ENCODE data around the gene SUCO.
"Not testable (repeated sequence)": the region's sequence is repeated elsewhere in the genome, so short reads cannot be mapped to it uniquely, and the experiment has no call there.

Gene SUCO

DNA sequence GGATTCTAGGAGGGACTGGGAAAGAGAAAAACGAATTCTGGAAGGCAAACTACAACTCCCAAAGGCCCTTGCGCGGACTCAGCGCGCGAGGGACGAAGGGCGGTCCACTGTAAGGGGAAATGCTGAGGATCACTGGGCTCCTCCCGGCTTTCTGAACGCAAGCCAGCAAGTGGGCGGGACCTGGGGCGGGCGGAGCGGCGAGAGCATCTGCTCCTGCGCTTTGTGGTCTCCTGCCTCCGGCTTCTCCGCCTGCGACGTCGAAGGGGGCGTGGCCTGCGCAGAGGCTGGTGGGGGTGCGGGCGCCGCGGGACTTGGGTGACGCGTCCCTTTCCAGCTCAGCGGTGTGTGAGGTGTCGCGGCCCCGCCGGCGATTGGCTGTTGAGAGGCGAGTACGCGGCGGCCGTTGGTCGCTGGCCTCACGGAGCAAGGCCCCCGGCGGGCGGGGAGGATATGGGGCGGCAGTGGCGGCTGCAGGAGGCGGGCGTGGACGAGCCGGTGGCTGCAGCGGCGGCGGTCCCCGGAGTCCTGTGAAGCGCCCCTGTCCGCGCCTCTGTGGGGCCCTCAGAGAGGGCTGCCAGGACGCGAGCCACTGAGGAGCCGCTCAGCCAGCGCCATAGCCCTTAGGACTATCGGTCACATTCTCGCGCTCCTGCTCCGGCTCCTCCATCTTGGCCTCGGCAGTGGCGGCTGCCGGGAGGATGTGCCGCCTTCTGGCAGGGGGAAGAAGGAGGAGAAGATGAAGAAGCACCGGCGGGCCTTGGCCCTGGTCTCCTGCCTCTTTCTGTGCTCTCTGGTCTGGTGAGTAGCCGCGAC, at the start of gene SUCO:
SUCO (plus strand) TSS at position 451 of the 813 bp plus-strand sequence; CDS start at position 737, 286 bp downstream.
- DNase-seq, result peak; percentile 99

GRCh38 chr1:172483448-172483847, 49.5 kb upstream of the SUCO start:
- DNase-seq, result no peak

DNA sequence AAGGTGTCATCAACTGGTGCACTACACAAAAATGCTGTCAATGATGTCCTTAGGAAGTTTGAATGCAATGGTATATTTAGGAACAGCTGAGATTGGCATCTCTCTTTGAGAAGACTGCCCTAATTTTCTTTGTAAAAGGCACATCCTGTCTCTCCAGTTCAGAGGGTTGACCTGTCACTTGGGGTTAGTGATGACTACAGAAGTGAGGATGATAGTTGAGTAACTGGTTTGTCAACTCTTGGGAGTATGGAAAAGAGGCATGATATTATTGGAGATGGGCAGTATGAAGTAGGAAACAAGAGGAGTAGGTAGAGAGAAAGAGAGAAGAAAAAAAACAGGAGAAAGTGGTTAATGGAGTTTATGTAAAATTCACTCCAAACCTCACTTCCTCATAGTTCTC, 48.7 kb upstream of the SUCO start:
- DNase-seq, result no peak

- DNase-seq, result no peak
These were observed 47.3 kb upstream of the SUCO start for GRCh38 chr1:172485626-172486025.

- no peak for DNase-seq
These were observed 46.0 kb upstream of the SUCO start for GRCh38 chr1:172486805-172487454.

DNA sequence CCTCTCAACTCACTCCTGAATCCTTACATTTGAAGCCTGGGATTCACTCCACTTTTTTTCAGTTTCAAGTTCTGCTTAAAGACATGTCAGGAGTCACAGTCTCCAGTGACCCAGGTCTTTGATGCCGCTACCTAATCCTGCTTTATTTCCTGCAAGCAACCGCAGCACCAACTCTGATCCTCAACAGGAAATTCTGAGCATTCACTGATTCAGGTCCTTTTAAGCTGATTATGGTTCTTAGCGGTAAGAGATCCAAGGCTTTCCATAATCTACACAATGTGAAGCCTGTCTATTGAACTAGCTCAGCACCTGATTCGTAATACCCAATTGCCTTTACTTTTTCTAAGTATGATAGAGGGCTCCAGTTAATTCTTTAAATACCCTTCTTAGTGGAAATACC, 45.4 kb upstream of the SUCO start:
- no peak for DNase-seq

DNA sequence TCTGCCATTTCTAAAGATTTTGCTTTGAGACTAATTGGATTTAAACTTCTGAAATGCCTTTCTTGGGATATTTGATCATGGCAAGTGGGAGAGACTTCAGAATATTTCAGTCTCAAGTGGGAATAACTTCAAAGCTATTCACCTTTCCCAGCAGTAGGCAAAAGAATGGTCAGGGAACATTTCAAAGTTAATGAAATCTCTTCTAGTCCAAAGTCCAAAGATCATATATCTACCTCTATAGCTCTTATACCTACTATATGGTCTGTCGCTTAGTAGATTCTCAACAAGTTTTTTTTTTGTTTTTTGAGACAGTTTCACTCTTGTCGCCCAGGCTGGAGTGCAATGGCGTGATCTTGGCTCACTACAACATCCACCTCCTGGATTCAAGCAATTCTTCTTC, 44.6 kb upstream of the SUCO start:
- no peak for DNase-seq

- DNase-seq, result no peak
These were observed 43.1 kb upstream of the SUCO start for GRCh38 chr1:172489847-172490246.

DNA sequence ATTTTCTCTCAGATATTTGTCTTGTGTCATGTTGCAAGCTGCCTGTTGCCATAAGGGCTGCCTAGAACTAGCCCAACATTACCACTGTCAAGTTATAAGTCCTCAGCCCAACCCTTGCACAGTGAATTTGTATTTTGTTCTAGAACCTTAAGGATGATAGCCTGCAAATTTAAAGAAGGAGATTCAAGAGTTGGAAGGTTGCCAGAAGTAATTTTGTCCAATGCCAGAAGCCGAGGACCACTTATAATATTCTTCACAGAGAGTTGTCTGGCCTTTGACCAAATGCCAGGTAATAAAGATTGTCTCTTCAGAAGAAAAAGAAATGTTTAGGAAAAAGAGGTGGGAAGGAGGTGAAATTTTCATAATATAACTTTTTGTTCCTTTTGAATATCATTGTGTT, 40.5 kb upstream of the SUCO start:
- no peak for DNase-seq

DNA sequence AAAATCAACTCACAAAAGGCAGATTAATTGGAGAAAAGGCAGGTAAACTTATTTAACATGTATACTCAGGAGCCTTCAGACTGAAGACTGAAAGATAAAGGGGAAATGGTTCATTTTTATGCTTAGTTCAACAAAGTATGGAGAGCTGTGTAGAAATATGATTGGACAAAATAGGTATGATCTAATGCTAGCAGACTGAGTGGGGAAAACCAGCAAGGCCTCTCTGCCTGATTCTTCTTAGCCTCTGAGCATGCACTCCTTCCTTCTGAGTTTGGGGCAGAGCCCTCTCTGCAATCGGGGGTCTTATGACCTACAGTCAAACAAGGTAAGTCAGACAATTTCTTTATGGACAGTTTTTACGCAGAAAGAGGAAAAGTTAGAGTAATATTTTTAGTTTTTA, 38.8 kb upstream of the SUCO start:
- DNase-seq, result no peak

- DNase-seq, result not testable (repeated sequence)
These were observed 36.8 kb upstream of the SUCO start for GRCh38 chr1:172496127-172496526.

DNA sequence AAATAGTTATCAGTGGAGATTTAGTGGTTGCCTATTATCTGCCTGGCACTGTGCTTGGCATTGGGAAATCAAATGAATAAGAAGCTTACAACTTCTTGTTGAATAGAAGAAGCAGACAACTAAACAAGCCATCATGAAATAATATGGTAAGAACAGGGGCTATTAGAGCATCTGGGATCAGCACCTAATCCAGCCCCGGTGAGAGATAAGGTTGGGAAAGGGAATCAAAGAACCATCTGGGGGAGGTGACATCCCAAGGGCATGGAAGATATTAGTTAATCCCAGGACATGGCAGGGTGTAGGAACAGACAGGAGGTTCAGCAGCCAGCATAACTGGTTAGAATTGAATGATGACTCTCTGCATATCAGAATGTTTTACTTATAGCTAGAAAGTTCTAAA, 36.3 kb upstream of the SUCO start:
- no peak for DNase-seq

- DNase-seq, result no peak
These were observed 35.7 kb upstream of the SUCO start for GRCh38 chr1:172497230-172497629.

GRCh38 chr1:172498857-172499256, 34.1 kb upstream of the SUCO start:
- no peak for DNase-seq

DNA sequence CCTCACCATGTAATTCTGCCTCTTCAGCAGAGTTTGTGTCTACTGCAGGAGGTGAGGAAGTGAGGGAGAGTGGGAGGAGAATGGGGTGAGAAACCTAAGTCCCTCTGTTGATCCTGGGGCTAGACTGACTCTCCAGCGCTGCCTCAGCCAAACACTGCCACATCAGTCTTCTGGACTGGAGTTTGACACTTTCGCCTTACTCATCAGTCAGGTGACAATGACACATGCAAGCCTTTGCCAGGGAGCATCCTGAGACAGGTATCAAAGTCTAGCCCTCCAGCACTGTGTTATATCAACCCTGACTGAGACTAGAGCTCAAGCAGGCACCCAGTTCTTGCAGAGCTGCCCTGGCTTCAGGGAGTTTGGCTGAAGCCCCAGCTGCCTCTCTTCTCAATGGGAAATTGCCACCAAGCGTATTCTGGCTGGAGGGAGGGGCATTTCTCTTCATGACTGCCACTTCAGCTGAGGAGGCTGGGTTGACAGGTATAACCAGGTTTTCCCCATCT, 33.3 kb upstream of the SUCO start:
- no peak for DNase-seq

GRCh38 chr1:172500207-172500606, 32.7 kb upstream of the SUCO start:
- no peak for DNase-seq

- no peak for DNase-seq
These were observed 25.2 kb upstream of the SUCO start for GRCh38 chr1:172507741-172508140.

DNA sequence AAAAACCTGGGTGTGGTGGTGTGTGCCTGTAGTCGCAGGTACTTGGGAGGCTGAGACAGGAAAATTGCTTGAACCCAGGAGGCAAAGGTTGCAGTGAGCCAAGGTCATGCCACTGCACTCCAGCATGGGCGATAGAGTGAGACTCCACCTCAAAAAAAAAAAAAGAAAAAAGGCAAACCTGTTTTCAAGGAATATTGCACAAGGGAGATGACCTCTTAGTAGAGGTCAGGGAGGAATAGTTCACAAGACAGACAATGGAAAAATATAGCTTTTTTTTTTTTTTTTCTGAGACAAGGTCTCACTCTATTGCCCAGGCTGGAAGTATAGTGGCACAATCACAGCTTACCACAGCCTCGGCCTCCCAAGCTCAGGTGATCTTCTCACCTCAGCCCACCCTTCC, 22.5 kb upstream of the SUCO start:
- no peak for DNase-seq

DNA sequence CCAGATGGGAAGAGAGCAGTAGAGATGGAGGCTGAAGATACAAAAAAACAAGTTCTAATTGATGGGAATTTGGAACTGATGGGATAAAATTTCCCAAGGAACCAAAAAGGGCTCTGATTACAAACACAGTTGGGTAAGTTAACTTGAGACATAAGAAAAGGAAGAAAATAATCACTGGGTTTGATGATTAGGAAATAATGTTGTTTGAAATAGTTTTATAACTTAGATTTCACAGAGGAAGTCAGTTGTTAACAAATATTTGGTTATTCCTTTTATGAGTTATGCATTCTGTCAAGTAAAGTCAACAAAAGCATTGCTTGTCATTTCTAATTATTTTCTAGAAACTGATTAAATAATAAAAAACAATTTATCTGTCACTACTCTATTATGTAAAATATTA, 20.4 kb upstream of the SUCO start:
- DNase-seq, result no peak

DNA sequence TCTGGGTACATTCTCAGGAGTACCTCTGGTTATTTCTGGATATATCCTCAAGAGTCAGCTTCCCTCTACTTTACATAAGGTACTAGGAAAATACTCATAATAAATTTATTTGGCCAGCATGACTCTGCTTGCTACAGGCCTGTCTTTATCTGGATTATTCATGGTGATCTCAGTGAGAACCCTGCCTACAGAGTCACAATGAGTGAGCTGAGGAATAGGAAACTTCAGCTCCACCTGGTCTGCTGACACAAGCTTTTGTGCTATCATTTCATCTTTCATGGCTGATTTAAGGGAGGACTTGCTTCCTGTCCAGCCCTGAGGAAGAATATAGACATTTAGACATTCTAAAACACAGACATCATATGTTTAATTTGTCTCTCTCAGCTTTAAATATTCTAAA, 19.5 kb upstream of the SUCO start:
- no peak for DNase-seq

DNA sequence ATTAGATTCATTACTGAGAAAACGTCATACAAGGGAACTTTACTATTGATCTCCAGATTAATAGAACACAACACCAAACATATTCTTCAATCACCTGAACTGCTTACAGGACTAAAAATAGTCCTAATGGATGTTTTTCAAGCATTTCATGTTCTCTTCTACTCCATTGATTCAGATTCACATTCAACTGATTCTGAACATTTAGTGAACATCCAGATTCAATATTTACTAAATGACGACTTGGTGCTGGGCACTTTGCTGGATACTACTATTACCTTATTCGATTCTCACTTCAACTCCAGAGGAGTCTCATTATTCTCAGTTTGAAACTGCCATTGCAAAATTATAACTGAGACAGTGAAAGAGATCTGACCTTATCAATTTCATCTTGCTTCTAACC, 18.8 kb upstream of the SUCO start:
- no peak for DNase-seq

- DNase-seq, result no peak
These were observed 17.5 kb upstream of the SUCO start for GRCh38 chr1:172515436-172515835.

DNA sequence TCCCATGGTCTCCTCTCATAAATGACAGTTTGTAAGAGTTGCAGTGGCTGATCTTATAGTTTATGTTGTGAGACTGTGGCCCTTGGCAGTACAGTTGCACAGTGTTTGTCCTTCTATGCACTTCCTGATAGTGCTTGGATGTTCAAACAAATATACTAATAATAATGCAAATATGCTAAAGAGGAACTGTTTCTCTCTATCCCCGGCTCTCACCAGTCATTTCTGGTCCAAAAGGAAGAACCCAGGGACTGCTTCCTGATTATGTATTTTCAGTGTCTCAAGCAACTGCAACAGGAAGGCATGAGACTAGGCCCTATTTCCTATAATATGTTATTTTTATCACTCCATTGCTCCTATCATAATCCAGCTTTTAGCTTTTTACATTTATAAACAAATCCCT, 17.0 kb upstream of the SUCO start:
- no peak for DNase-seq

GRCh38 chr1:172517081-172517480, 15.9 kb upstream of the SUCO start:
- no peak for DNase-seq

DNA sequence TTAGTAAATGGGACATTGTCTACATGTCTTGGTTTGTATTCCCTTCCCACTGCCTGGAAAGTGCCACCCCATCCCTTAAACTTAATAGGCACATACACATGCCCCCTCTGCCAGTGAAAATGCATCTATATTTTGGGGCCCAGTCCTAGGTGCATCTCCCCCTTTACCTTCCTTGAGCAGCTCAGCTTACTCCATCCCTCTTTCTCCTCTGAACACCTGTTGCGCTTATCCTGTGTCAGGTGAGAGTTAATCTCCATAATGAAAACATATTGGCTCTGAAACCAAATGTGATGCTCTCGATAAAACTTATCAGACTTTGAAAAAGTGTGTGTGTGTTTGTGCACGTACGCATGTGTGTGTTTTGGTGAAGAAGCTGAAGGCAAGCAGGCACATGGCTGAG, 15.4 kb upstream of the SUCO start:
- DNase-seq, result no peak
